ENCODE results near the gene DNAJC27.

The DNAJC27 gene

GRCh38 chr2:24903161-24904103 is 68.3 kb downstream of the DNAJC27 start:
- TF ChIP-seq, protein P1, sequence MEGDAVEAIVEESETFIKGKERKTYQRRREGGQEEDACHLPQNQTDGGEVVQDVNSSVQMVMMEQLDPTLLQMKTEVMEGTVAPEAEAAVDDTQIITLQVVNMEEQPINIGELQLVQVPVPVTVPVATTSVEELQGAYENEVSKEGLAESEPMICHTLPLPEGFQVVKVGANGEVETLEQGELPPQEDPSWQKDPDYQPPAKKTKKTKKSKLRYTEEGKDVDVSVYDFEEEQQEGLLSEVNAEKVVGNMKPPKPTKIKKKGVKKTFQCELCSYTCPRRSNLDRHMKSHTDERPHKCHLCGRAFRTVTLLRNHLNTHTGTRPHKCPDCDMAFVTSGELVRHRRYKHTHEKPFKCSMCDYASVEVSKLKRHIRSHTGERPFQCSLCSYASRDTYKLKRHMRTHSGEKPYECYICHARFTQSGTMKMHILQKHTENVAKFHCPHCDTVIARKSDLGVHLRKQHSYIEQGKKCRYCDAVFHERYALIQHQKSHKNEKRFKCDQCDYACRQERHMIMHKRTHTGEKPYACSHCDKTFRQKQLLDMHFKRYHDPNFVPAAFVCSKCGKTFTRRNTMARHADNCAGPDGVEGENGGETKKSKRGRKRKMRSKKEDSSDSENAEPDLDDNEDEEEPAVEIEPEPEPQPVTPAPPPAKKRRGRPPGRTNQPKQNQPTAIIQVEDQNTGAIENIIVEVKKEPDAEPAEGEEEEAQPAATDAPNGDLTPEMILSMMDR (IDR thresholded peaks at IDR 0.05; ENCODE audit: insufficient read depth, low read length, poor library complexity, severe bottlenecking), result no peak
- DNase-seq (ENCODE audit: extremely low read depth, insufficient read length), result no peak
- H3K4me3 ChIP-seq (replicated peaks; ENCODE audit: low read depth, low read length), result no peak overlapping the region
- no peaks in the 10 kb centered on the region for H3K27me3 ChIP-seq (replicated peaks; ENCODE audit: control insufficient read depth, insufficient read depth, low read length)
- H3K36me3 ChIP-seq (ENCODE audit: control insufficient read depth, insufficient read depth, low read length), result peaks cover 2% of the 10 kb centered on the region; the same call in 1 of the 2 replicates

DNA sequence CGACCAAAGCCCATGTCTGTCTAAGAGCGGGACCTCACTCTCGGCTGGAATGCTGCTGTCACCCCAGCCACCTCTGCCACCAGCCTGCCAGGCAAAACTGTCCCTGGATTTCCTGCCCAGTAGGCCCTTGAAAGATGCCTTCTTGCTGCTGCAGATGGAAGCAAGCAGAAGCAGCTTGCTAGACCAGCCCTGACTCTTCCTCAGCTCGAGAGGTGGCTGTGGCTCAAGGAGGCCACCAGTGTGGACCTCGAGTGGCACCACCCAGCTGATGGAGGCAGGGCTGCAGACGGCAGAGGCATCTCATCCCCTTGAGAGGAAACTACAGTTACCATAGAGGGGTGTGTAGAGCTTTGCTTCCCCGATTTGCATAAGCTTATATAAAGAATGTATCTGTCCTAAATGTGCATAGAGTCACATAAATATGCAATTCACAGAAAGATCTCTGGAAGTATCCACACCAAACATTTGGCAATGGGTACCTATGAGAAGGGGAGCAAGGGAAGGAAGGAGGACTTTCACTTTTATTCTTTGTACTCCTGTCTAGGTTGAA is 72.3 kb downstream of the DNAJC27 start:
- H3K27me3 ChIP-seq (replicated peaks; ENCODE audit: control insufficient read depth, insufficient read depth, low read length), result no peaks in the 10 kb centered on the region

DNA sequence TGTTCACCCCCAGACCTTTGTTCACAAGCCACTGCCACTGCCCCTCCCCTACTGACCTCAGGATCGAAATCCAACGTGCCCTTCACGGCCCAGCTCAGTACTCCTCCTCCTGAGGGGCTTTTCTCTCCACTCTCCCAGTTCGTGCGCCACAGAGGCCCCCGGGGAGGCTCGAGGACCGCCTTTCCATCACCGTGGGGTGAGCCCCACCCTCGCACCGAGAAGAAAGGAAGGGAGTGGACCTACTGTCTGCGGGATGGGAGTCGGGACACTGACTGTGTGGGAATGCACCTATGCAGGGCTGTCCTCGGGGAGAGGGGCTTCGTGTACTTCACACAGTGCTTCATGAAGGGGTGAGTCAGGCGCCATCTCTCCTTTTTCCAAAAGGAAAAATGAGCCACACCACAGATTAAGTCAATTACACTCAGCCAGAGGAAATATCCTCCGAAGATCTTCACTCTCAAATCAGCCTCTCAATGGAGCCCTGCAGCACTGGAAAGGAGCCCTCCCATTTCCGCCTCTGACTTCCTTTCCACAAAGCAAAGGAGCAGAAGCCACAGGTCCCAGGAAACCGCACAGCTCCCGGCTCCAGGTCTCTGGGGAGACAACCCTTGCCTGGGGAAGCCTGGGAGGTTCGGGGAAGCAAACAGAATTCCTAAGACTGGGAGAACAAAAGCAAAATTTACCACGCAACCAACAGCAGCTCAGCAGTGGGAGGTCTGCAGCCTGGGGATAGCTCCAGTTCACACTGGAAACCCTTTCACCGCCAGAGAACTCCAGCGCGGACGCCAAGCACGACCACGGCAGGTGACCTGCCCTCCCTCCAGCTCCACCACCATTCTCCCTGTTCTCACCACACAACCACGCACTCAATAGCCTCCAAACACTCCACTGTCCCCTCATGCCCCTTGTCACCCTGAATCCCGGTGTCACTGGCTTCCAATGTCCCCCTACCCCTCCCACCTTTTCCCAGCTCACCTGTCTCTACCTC is 73.3 kb downstream of the DNAJC27 start:
- TF ChIP-seq, protein P1 (IDR thresholded peaks at IDR 0.05; ENCODE audit: insufficient read depth, low read length, poor library complexity, severe bottlenecking), result no peak
- peaks cover 3% of the 10 kb centered on the region for H3K36me3 ChIP-seq (ENCODE audit: control insufficient read depth, insufficient read depth, low read length)
- no peak for DNase-seq (ENCODE audit: extremely low read depth, insufficient read length)

More for the DNA sequence above, 72.3 kb downstream of the DNAJC27 start:
- H3K4me3 ChIP-seq (replicated peaks; ENCODE audit: low read depth, low read length), result no peak overlapping the region
- DNase-seq (ENCODE audit: extremely low read depth, insufficient read length), result no peak
- TF ChIP-seq, protein P1 (IDR thresholded peaks at IDR 0.05; ENCODE audit: insufficient read depth, low read length, poor library complexity, severe bottlenecking), result no peak
- peaks cover 4% of the 10 kb centered on the region for H3K36me3 ChIP-seq (ENCODE audit: control insufficient read depth, insufficient read depth, low read length)

DNA sequence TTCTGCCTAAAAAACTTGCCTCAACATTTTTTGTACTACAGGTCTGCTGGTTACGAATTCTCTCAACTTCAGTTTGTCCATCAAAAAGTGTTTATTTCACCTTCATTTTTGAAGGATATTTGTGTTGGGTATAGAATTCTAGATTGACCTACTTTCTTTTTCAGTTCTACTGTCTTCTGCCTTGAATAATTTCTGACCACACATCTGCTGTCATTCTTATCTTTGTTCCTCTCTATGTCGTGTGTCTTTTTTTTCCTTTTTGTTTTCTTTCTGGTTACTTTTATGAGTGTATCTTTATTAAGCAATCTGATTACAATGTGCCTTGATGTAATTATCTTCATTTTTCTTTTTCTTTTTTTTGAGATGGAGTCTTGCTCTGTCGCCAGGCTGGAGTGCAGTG is 77.0 kb downstream of the DNAJC27 start:
- Histone ChIP-seq H3K27me3 (replicated peaks; ENCODE audit: control insufficient read depth, insufficient read depth, low read length) (no peaks in the 10 kb centered on the region), H3K4me3 (replicated peaks; ENCODE audit: low read depth, low read length) (no peak overlapping the region), H3K36me3 (ENCODE audit: control insufficient read depth, insufficient read depth, low read length) (peaks cover 3% of the 10 kb centered on the region)
- TF ChIP-seq, protein P1 (IDR thresholded peaks at IDR 0.05; ENCODE audit: insufficient read depth, low read length, poor library complexity, severe bottlenecking), result no peak
- DNase-seq (ENCODE audit: extremely low read depth, insufficient read length), result no peak

More for the DNA sequence above, 73.3 kb downstream of the DNAJC27 start:
- H3K27me3 ChIP-seq (replicated peaks; ENCODE audit: control insufficient read depth, insufficient read depth, low read length), result no peaks in the 10 kb centered on the region
- no peak overlapping the region for H3K4me3 ChIP-seq (replicated peaks; ENCODE audit: low read depth, low read length)

DNA sequence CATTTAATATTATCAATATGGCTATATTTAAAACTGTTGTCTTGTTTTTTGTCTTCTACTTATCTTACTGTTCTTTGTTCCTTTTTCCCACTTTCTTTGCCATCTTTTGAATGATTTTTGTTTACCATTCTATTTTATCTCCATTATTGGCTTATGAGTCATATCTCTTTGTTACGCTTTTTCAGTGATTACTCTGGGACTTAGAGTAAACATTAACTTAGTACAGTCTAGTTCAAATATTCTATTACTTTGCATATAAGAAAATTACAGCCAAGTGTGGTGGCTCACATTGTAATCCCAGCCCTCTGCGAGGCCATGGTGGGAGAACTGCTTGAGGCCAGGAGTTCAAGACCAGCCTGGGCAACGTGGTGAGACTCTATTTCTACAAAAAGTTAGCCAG is 77.8 kb downstream of the DNAJC27 start:
- Histone ChIP-seq H3K4me3 (replicated peaks; ENCODE audit: low read depth, low read length) (no peak overlapping the region), H3K36me3 (ENCODE audit: control insufficient read depth, insufficient read depth, low read length) (peaks cover 3% of the 10 kb centered on the region), H3K27me3 (replicated peaks; ENCODE audit: control insufficient read depth, insufficient read depth, low read length) (no peaks in the 10 kb centered on the region)
- TF ChIP-seq, protein P1 (IDR thresholded peaks at IDR 0.05; ENCODE audit: insufficient read depth, low read length, poor library complexity, severe bottlenecking), result no peak
- DNase-seq (ENCODE audit: extremely low read depth, insufficient read length), result no peak

Data from GM06990 (cell line).